ENCODE results near the gene BOLA1. TPM values are rescaled to one million over a fixed set of nuclear protein-coding genes. Genes with fewer than 3 reads are reported as not detected.

The BOLA1 gene
- total RNA-seq, 8 experiments from 2014 or later: 9.4 to 20.8 (median 13.9) TPM

- peak; percentile 96 to 99 (median 97) for ATAC-seq (replicated peaks in 6 of 8)
- in situ Hi-C loops (cut with MboI; ENCODE audit: low pct_unique_long_range_greater_than_20kb in 2 of 9, low sequenced_read_pairs in 9 of 9, unreplicated experiment in 9 of 9): loop anchor here in 1 of 9 experiments (25.0 kb wide), 1 partner anchor 260 kb away; no protein-coding TSS in a partner anchor
Measured at GRCh38 chr1:149927563-149928400, 28.4 kb downstream of the BOLA1 start, which contains the start of gene SF3B4. Gene SF3B4 (minus strand): TSS chr1:149927803. CDS start chr1:149927759, 44 bp downstream.

GRCh38 chr1:149928401-149928724 is 29.0 kb downstream of the BOLA1 start:
- H3K4me3 ChIP-seq: peak overlapping the region; percentile 77 to 98 (median 89)
- peaks cover 15 to 20% of the 10 kb centered on the region in 2 donors for H3K4me1 ChIP-seq (replicated peaks in 1 of 2)
- no peak for ATAC-seq (replicated peaks in 6 of 8)
- peak overlapping the region; percentile 96 for H3K27ac ChIP-seq
- in situ Hi-C loops (cut with MboI; ENCODE audit: low pct_unique_long_range_greater_than_20kb in 2 of 9, low sequenced_read_pairs in 9 of 9, unreplicated experiment in 9 of 9): loop anchor here in 1 of 9 experiments (25.0 kb wide), 1 partner anchor 259 kb away; no protein-coding TSS in a partner anchor
- 0% methylated on average over 1 of the region's 1 CpG; no CpG with 5 or more reads in 6 of the 10 experiments for WGBS, 10 experiments

More at GRCh38 chr1:149927563-149928400, 28.4 kb downstream of the BOLA1 start, which contains the start of gene SF3B4:
- peak within 1 kb of the TSS; percentile 96 for H3K27ac ChIP-seq
- 0 to 4% (median 0%) methylated on average over 4 to 43 of the region's 47 CpGs; no CpG with 5 or more reads in 1 of the 10 experiments for whole genome bisulfite sequencing, 10 experiments
- peaks cover 15 to 20% of the 10 kb centered on the region in 2 donors for H3K4me1 ChIP-seq (replicated peaks in 1 of 2)
- H3K4me3 ChIP-seq: peak within 1 kb of the TSS; percentile 77 to 98 (median 89)

- Histone ChIP-seq H3K27ac (no peak overlapping the region), H3K4me3 (no peak overlapping the region), H3K4me1 (replicated peaks in 1 of 2) (peaks cover 15 to 20% of the 10 kb centered on the region in 2 donors)
- WGBS, 10 experiments: 80 to 100% (median 85%) methylated on average over 1 to 2 of the region's 2 CpGs; no CpG with 5 or more reads in 4 of the 10 experiments
- in situ Hi-C loops (cut with MboI; ENCODE audit: low pct_unique_long_range_greater_than_20kb in 2 of 9, low sequenced_read_pairs in 9 of 9, unreplicated experiment in 9 of 9): loop anchor here in 1 of 9 experiments (25.0 kb wide), 1 partner anchor 257 kb away; no protein-coding TSS in a partner anchor
- no peak for ATAC-seq (replicated peaks in 6 of 8)
Measured at GRCh38 chr1:149929856-149930255, 30.5 kb downstream of the BOLA1 start.

DNA sequence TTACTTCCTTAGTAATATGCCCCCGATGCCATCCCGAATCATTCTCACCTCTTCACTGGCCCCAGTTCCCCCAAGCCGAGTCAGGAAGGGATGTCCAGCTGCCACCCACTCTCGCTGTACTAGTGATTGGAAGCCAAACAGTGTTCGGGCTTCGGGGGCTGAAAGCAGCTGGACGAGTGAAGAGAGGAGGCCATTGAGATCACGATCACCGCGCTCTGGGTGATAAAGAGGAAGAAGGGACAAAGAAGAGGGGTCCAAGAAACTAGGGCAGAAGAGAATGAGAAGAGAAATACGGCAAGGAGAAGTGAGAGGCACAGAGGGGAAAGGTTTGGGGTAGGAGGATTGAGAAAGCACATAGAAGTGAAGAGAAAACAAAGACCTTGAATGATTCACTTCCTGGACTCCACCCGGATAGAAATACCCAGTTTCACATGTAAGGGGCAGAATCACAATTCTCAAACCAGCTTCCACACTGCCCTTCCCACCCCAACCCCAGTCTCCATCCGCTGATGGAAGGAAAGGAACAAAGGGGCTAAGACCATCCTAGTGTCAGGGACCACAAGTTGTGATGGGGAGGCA is 31.9 kb downstream of the BOLA1 start:
- Histone ChIP-seq H3K27ac (no peak overlapping the region), H3K4me3 (no peak overlapping the region), H3K4me1 (replicated peaks in 1 of 2) (peaks cover 10 to 14% of the 10 kb centered on the region in 2 donors)
- in situ Hi-C loops (cut with MboI; ENCODE audit: low pct_unique_long_range_greater_than_20kb in 2 of 9, low sequenced_read_pairs in 9 of 9, unreplicated experiment in 9 of 9): loop anchor here in 1 of 9 experiments (25.0 kb wide), 1 partner anchor 256 kb away; no protein-coding TSS in a partner anchor
- no peak for ATAC-seq (replicated peaks in 6 of 8)
- WGBS, 10 experiments: 7 to 100% (median 84%) methylated on average over 3 to 13 of the region's 13 CpGs; no CpG with 5 or more reads in 1 of the 10 experiments

GRCh38 chr1:149932474-149932873 is 33.1 kb downstream of the BOLA1 start:
- 77 to 100% (median 95%) methylated on average over 1 to 7 of the region's 8 CpGs; no CpG with 5 or more reads in 3 of the 10 experiments for WGBS, 10 experiments
- H3K27ac ChIP-seq: no peak overlapping the region
- ATAC-seq (replicated peaks in 6 of 8): no peak
- in situ Hi-C loops (cut with MboI; ENCODE audit: low pct_unique_long_range_greater_than_20kb in 2 of 9, low sequenced_read_pairs in 9 of 9, unreplicated experiment in 9 of 9): loop anchor here in 1 of 9 experiments (25.0 kb wide), 1 partner anchor 255 kb away; no protein-coding TSS in a partner anchor
- no peak overlapping the region for H3K4me3 ChIP-seq
- peaks cover 9 to 16% of the 10 kb centered on the region in 2 donors for H3K4me1 ChIP-seq (replicated peaks in 1 of 2)

DNA sequence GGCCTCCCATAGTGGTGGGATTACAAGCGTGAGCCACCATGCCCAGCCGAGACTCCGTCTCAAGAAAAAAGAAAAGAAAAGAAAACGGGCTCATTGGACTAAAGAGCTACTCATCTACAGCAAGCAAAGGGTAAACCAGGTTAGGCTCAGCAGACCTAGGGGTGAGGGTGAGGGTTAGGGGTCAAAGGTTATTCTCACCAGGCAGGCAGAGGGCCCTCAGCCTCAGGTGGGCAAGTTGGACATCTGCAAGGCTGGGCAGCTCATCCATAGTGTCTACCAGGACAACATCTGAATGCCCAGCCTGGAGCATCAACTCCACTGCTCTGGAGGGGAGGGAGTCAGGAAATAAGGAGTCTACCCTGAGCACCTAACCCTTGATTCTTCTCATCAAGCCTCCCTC is 33.8 kb downstream of the BOLA1 start:
- WGBS, 10 experiments: 40 to 100% (median 95%) methylated on average over 1 to 4 of the region's 4 CpGs; no CpG with 5 or more reads in 2 of the 10 experiments
- H3K27ac ChIP-seq: no peak overlapping the region
- no peak overlapping the region for H3K4me3 ChIP-seq
- no peak for ATAC-seq (replicated peaks in 6 of 8)
- in situ Hi-C loops (cut with MboI; ENCODE audit: low pct_unique_long_range_greater_than_20kb in 2 of 9, low sequenced_read_pairs in 9 of 9, unreplicated experiment in 9 of 9): loop anchor here in 1 of 9 experiments (25.0 kb wide), 1 partner anchor 254 kb away; no protein-coding TSS in a partner anchor
- peaks cover 9 to 22% of the 10 kb centered on the region in 2 donors for H3K4me1 ChIP-seq (replicated peaks in 1 of 2)

DNA sequence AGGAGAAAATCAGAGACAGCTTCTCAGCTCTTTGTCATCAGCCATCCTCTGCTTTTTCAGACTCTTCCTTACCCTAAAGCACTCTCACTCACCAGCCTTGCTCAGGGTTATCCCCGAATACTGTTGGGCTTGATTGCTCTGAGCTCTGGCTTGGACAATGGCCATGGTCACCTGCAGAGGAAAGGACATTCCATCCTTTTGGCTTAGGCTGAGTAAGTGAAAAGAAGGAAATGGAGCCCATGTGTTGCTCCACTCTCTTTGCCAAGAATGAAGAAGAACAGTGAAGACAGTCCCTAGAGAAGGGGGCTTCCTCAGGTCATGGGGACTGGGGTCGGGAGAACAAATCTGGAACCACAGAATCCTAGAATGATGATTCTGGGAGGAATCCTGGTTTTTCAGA is 35.0 kb downstream of the BOLA1 start:
- WGBS, 10 experiments: 58 to 100% (median 85%) methylated on average over 1 to 2 of the region's 2 CpGs; no CpG with 5 or more reads in 4 of the 10 experiments
- no peak overlapping the region for H3K27ac ChIP-seq
- H3K4me1 ChIP-seq (replicated peaks in 1 of 2): peaks cover 9 to 25% of the 10 kb centered on the region in 2 donors
- in situ Hi-C loops (cut with MboI; ENCODE audit: low pct_unique_long_range_greater_than_20kb in 2 of 9, low sequenced_read_pairs in 9 of 9, unreplicated experiment in 9 of 9): loop anchor here in 1 of 9 experiments (25.0 kb wide), 1 partner anchor 253 kb away; no protein-coding TSS in a partner anchor
- no peak overlapping the region for H3K4me3 ChIP-seq
- no peak for ATAC-seq (replicated peaks in 6 of 8)

- H3K4me3 ChIP-seq: peak within 1 kb of the TSS in 3 of 5 donors; percentile 15 to 21 (median 16)
- in situ Hi-C loops (cut with MboI; ENCODE audit: low pct_unique_long_range_greater_than_20kb in 2 of 9, low sequenced_read_pairs in 9 of 9, unreplicated experiment in 9 of 9): loop anchor here in 1 of 9 experiments (25.0 kb wide), 1 partner anchor 251 kb away; no protein-coding TSS in a partner anchor
- peak in 3 of 8 experiments; percentile 27 to 55 (median 27) for ATAC-seq (replicated peaks in 6 of 8)
- 0 to 33% (median 16%) methylated on average over 1 to 14 of the region's 18 CpGs; no CpG with 5 or more reads in 2 of the 10 experiments for WGBS, 10 experiments
- no peak within 1 kb of the TSS for H3K27ac ChIP-seq
- peaks cover 12 to 28% of the 10 kb centered on the region in 2 donors for H3K4me1 ChIP-seq (replicated peaks in 1 of 2)
Measured at GRCh38 chr1:149936170-149936991, 37.0 kb downstream of the BOLA1 start, which contains the start of gene MTMR11. Gene MTMR11 (minus strand): TSS chr1:149936879. CDS start chr1:149936647, 232 bp downstream.

- peak overlapping the region in 2 of 5 donors; percentile 16 to 21 for H3K4me3 ChIP-seq
- in situ Hi-C loops (cut with MboI; ENCODE audit: low pct_unique_long_range_greater_than_20kb in 2 of 9, low sequenced_read_pairs in 9 of 9, unreplicated experiment in 9 of 9): loop anchor here in 1 of 9 experiments (25.0 kb wide), 1 partner anchor 250 kb away; no protein-coding TSS in a partner anchor
- 0 to 58% (median 37%) methylated on average over 1 to 7 of the region's 8 CpGs for WGBS, 10 experiments
- peak in 3 of 8 experiments; percentile 4 to 13 (median 10) for ATAC-seq (replicated peaks in 6 of 8)
- peaks cover 17 to 32% of the 10 kb centered on the region in 2 donors for H3K4me1 ChIP-seq (replicated peaks in 1 of 2)
- no peak overlapping the region for H3K27ac ChIP-seq
Measured at GRCh38 chr1:149936992-149937705, 37.8 kb downstream of the BOLA1 start.

- Histone ChIP-seq H3K27ac (no peak overlapping the region), H3K4me3 (no peak overlapping the region), H3K4me1 (replicated peaks in 1 of 2) (peaks cover 18 to 33% of the 10 kb centered on the region in 2 donors)
- in situ Hi-C loops (cut with MboI; ENCODE audit: low pct_unique_long_range_greater_than_20kb in 2 of 9, low sequenced_read_pairs in 9 of 9, unreplicated experiment in 9 of 9): loop anchor here in 1 of 9 experiments (25.0 kb wide), 1 partner anchor 250 kb away; no protein-coding TSS in a partner anchor
- no peak for ATAC-seq (replicated peaks in 6 of 8)
Measured at GRCh38 chr1:149937759-149938158, 38.4 kb downstream of the BOLA1 start.

DNA sequence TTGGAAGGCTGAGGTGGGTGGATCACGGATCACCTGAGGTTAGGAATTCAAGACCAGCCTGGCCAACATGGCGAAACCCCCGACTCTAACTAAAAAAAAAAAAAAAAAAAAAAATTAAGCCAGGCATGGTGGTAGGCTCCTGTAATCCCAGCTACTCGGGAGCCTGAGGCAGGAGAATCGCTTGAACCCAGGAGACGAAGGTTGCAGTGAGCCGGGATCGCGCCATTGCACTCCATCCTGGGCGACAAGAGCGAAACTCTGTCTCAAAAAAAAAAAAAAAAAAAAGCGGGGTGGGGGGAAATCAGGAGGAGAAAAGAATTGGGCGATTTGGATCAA is 39.3 kb downstream of the BOLA1 start:
- H3K4me1 ChIP-seq (replicated peaks in 1 of 2): peaks cover 18 to 33% of the 10 kb centered on the region in 2 donors
- in situ Hi-C loops (cut with MboI; ENCODE audit: low pct_unique_long_range_greater_than_20kb in 2 of 9, low sequenced_read_pairs in 9 of 9, unreplicated experiment in 9 of 9): loop anchor here in 1 of 9 experiments (25.0 kb wide), 1 partner anchor 249 kb away; no protein-coding TSS in a partner anchor
- peak overlapping the region in 2 of 5 donors; percentile 18 to 21 for H3K4me3 ChIP-seq
- peak overlapping the region; percentile 89 for H3K27ac ChIP-seq
- ATAC-seq (replicated peaks in 6 of 8): peak in 6 of 8 experiments; percentile 1 to 14 (median 2)
- WGBS, 10 experiments: 0 to 83% (median 63%) methylated on average over 1 to 11 of the region's 13 CpGs; no CpG with 5 or more reads in 1 of the 10 experiments
